T47D (cell line): Measurements from ENCODE around the gene GPC5.
"Not testable (repeated sequence)": the region's sequence is repeated elsewhere in the genome, so short reads cannot be mapped to it uniquely, and the experiment has no call there.

Source experiments
- DNase-seq, 2 experiments: peaks; one replicate each; pipeline versions ENCODE4 v3.0.0 to v3.0.0-alpha.2; 2011 to 2012; ENCODE audit warnings: low read depth in 1 of 2, low spot score in 1 of 2
- JUND ChIP-seq: IDR thresholded peaks from 2 replicates; pipeline ENCODE4 v1.6.1; 2012; ENCODE audit warnings: low read depth
- in situ Hi-C: cut with HindIII; loops from 2 replicates; pipeline ENCODE4 v1.10.0; 2016; ENCODE audit warnings: low sequenced_read_pairs, low pct_unique_long_range_greater_than_20kb

Gene GPC5

DNA sequence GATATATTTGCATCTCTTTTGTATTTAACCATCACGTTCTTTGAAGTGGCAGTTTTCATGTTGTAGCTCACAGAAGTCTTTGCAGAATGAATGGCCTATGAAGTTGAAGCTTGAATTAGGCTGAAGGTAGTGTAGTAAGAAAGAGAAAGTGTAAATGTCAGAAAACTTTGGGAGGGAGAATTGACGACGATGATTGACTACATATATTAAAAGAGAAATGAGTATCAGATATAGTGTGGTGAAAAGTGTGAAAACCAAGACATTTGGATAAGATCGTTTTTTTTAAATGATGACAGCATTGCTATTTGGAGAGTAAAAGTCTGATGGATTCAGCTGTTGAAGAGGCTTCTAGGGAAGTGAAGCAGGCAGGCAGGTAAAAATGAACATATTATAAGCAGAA, 14.6 kb upstream of the GPC5 start:
- DNase-seq, result no peak
- in situ Hi-C loops, result no loop called here
- no peak for TF ChIP-seq JUND

DNA sequence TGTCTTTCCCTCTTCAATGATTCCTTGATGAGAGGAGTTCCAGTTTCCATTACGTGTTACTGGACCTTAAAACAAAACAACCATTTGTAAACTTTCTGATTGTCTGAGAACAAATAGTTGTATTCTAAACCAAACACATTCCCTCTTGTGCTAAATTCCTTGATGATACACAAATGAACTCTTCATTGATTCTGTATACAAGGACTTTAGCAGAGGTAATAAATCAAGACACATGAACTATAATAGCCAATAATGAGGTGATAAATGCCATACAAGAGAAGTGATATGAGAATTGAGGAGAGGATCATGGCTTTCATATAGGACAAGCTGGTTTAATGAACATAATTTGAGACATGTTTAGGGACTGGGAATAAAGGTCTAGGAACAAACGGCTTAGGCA, 13.5 kb upstream of the GPC5 start:
- in situ Hi-C loops, result no loop called here
- no peak for DNase-seq
- TF ChIP-seq JUND, result no peak

DNA sequence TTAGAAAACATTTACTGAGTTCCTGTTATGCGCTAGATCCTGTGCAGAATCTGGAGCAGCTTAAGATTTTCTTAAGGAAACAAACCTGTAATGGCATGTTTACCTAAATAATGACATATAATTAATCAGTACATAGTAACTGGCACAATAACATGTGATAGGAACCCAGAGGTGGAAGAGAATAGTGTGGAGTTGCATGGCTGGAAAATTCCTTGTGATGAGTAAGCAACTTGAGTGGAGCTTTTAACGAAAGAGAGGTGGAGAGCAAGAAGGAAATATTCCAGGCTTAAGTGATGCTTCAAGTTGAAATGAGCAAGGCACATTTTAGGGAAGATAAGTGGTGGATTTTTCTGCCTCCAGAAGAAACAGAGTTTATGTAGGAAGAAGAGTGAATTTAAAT, 9.2 kb upstream of the GPC5 start:
- in situ Hi-C loops, result no loop called here
- no peak for TF ChIP-seq JUND
- no peak for DNase-seq

DNA sequence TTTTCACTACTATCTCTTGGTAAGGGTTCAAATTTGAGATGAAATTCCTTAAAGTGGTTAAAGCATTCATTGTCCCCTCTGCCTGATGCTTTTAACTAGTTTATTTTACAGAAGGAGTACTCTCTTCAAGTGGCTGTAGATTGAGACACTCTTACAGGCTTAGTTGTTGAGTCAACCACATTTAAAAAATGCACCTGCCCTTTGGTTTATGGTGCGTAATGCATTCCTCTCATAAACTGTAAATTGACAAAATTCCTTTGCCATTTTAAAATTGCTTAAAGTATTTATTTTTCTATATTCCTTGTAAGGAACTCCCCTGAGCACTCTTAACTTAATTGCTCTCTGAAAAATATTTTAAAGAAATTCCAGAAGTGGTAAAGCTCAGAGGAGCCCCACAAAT, 826 bp upstream of the GPC5 start:
- in situ Hi-C loops, result no loop called here
- no peak for DNase-seq
- no peak for TF ChIP-seq JUND

DNA sequence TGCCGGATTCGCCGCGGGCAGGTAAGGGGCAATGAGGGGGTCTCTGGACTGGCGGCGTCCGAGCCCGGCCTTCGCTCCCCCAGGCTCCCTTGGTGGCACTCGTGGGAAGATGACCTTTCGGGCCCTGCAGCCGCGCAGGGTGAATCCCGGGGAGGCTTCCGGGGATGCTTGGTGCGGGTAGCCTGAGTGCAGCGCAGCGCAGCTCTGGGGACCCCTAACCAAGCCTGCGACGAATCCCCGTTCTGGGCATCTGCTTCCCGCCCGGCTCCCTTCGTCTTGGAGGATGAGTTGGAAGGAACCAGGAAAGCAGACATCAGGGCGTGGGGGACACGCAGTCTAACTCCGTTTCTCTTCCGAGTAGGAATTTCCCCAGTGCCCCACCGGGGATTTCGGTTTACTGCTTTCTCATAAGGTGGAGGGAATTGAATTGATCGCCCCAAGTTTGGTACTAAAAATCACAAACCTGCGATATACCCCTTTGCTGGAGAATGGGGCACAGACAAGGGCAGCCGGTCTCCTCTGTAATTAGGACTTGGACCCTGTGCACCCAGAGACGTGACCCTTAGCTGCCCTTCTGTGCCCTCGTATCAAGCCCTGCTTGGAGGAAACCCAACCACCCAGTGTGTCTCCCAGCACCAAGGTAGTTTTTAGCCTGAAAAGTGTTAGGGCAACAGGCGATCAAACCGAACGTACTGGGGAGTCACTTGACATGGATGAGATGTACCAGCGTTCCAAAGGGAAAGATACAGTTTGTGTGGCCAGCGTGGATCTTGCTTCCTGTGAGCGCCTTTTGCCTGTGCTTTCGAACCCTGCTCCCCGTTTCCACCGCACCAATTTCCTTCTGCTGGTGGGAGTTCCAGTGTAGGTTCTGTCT, 1.0 kb downstream of the GPC5 start:
- no peak for DNase-seq
- in situ Hi-C loops, result no loop called here
- no peak for TF ChIP-seq JUND

DNA sequence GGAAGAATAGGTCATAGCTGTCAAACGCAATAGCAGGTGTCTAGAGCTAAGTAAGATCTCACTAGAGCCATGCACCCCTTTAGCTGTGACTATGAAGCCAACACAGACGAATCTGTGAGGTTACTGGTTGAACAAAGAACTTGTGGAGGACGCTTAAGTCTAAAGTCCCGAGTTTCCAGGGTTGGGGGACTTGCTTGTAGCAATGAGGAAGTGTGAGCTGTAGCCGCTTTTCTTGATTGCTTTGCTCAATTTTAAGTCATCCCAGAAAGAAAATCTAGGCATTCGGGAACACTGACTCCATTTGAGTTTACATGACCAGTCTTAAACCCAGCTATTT, 1.6 kb downstream of the GPC5 start:
- no peak for TF ChIP-seq JUND
- in situ Hi-C loops, result no loop called here
- no peak for DNase-seq

DNA sequence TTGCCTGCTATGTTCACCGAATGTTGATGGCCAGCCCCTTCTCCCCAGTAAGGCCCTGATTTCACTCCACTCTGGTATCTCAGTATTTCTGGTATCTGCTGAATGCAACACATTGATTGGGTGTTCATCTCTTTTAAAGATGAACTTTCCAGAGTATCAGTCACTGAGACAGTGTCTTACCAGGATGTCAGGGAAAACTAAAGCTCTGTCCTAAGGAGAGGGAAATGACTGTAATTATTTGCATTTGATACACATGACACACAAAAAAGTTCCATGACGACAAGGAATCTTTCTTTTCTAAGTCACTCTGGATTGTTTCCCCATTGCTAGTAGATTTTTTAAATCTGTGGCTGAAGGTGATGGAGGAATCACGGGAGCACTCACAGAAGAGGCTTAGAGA, 2.2 kb downstream of the GPC5 start:
- in situ Hi-C loops, result no loop called here
- DNase-seq, result no peak
- no peak for TF ChIP-seq JUND

DNA sequence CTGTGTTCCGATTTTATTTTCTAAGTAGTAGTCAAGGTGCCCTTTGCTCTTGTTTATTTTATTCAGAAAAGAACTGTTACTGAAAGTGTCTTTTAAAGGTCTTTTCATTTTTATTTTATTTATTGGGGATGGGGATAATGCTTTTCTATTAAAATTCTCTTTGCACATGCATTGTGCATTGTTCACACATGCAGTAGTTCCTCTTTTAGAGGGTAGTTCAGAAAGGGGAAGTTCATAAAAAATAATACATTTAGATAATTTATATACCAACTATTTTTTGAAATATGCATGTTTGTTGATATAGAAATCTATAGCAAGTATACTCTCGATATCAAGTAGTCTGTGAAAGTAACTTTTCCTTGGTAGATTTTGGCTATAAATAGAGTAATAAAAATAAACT, 3.5 kb downstream of the GPC5 start:
- TF ChIP-seq JUND, result no peak
- no peak for DNase-seq
- in situ Hi-C loops, result no loop called here

DNA sequence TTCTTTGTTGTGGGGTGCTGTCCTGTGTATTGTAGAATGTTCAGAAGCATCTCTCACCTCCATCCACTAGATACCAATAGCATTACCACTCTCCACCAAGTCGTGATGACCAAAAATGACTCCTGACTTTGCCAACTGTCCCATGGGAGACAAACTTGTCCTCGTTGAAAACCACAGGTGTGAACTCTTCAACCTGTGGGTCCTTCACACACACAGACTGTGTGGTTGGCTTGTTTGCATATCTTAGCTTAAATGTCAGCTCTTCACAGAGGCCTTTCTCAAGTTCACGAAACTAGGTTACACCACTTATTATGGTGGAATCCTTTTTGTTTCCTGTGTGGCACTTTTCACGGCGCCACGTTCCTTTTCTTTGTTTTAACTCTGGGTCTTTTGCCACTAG, 6.8 kb downstream of the GPC5 start:
- DNase-seq, result no peak
- no peak for TF ChIP-seq JUND
- in situ Hi-C loops, result no loop called here

DNA sequence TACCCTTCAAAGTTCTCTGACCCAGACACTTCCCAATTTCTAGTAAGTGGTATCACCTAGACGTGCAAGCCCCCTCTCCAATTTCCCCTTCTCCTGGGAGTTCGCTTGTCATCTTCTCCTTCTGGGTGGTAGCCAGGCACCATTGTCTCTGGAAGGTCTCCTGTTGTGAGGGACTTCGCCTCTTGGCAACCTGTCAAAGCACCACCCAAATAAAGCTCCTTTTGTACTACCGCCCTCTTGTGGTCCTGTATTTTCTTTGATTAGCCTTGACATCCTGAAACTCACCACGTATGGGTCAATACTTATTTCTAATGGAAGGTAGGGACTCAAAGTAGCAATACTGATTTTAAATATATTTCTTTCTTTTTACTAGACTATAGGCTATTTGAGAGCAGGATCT, 8.2 kb downstream of the GPC5 start:
- DNase-seq, result peak in 1 of 2 experiments; percentile 31
- in situ Hi-C loops, result no loop called here
- TF ChIP-seq JUND, result no peak

DNA sequence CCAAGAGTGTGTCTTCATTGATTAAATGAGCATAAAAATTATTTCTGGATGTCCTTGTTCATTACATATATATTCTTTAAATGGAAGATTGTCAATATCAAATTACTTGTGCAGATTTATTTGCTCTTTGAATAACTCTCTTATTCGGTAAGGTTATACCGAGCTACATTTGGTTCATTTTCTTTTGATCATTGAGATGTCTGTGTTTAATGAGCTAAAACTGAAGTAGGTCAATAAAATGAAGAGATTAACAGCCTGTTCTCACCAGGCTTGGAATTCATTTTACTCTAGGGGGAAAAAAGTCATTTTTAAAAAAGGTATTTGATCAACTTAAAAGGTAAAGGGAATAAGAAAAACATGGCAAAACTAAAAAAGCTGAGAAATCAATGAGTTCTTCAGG, 10.6 kb downstream of the GPC5 start:
- in situ Hi-C loops, result no loop called here
- TF ChIP-seq JUND, result no peak
- DNase-seq, result no peak

DNA sequence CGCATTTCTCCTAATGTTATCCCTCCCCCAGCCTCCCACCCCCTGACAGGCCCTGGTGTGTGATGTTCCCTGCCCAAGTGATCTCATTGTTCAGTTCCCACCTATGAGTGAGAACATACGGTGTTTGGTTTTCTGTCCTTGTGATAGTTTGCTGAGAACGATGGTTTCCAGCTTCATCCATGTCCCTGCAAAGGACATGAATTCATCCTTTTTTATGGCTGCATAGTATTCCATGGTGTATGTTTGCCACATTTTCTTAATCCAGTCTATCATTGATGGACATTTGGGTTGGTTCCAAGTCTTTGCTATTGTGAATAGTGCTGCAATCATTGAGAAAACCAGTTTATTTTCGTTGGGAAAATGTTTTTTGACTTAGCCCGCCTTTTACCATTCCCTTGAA, 18.2 kb downstream of the GPC5 start:
- DNase-seq, in situ Hi-C loops: not testable (repeated sequence)

DNA sequence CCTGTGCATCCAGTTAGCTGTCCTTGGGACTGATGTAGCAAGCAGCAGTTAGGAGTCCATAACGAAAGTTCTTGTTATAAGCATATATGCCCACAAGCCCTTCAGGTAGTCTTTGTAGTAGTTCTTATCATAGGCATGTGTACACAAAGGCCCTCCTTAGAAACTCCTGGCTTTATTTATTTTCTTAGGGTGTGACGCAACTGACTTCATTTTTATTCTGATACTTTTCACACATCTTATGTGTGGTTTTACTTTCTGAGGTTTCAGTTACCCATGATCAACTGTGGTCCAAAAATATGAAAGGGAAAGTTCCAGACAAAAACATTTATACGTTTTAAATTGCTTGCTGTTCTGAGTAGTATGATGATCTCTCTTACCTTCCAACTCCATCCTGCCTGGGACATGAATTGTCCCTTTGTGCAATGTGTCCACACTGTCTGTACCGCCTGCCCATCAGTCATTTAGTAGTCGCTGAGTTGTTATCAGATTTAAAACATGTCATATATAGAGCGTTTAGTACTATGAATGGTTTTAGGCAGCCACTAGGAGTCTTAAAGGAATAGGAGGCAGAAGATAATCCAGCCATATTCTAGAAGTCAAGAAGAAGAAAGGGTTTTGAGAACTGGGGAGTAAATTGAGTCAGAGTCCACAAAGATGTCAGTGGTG, 19.4 kb downstream of the GPC5 start:
- in situ Hi-C loops, result no loop called here
- DNase-seq, result no peak
- no peak for TF ChIP-seq JUND

DNA sequence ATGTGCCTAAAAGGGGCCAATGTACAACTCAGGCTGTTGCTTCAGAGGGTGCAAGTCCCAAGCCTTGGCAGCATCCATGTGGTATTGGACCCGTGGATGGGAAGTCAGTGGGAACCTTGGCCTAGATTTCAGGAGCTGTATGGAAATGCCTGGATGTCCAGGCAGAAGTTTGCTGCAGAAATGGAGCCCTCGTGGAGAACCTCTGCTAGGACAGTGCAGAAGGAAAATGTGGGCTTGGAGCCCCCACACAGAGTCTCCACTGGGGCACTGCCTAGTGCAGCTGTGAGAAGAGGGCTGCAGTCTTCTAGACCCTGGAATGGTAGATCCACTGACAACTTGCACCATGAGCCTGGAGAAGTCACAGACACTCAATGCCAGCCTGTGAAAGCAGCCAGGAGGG, 28.5 kb downstream of the GPC5 start:
- TF ChIP-seq JUND, result no peak
- no peak for DNase-seq
- in situ Hi-C loops, result no loop called here

DNA sequence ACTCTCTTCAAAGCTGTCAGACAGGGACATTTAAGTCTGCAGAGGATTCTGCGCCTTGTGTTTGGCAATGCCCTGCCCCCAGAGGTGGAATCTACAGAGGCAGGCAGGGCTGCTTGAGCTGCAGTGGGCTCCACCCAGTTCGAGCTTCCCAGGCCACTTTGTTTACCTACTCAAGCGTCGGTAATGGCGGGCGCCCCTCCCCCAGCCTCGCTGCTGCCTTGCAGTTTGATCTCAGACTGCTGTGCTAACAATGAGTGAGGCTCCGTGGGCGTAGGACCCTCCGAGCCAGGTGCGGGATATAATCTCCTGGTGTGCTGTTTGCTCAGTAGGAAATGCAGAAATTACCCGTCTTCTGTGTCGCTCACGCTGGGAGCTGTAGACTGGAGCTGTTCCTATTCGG, 40.3 kb downstream of the GPC5 start:
- DNase-seq, result peak in 1 of 2 experiments; percentile 13
- in situ Hi-C loops, result not testable (repeated sequence)
